Gastrocnemius medialis (tissue), 4 donors: Measurements from ENCODE around the gene TBC1D5.

Experiments used
- POLR2A ChIP-seq, 2 donors: fragments of 450-650 bp; IDR thresholded peaks; one replicate each; pipeline ENCODE4 v1.6.1; 2017; ENCODE audit warnings: antibody characterized with exemption in 2 of 2, mild to moderate bottlenecking in 2 of 2, moderate library complexity in 2 of 2
- TF ChIP-seq, protein P1 (sequence below), 5 experiments: fragments of 450-650 bp in 3 of 5; fragments of 200-600 bp in 2 of 5; sonication (generic) in 2 of 5; IDR thresholded peaks in 4 of 5; conservative IDR thresholded peaks in 1 of 5; 1 replicate in 4 of 5; 2 replicates in 1 of 5; pipeline ENCODE4 v1.5.1; 2016 to 2019; ENCODE audit warnings: antibody characterized with exemption in 5 of 5, mild to moderate bottlenecking in 3 of 5, moderate library complexity in 3 of 5

DNA sequence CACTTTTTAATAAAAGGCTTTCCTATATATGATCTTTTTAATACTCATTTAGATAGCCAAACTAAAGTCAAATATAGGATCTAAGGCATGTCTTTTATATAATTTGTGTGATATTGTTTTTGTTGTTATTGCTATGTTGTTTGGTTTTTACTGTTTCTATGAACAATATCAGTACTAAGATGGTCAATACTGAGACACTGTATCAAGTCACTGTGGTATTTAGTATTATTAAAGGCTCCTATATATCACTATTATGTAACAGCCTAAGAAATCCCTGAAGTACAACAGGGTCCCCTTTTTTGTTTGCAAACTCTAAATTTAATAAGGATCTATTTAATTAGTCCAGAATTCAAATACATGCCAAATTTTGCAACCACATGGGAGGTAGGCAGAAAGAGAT lies 61.9 kb downstream of the TBC1D5 start:
- no peak for TF ChIP-seq POLR2A (IDR thresholded peaks at IDR 0.05)
- TF ChIP-seq, protein P1, sequence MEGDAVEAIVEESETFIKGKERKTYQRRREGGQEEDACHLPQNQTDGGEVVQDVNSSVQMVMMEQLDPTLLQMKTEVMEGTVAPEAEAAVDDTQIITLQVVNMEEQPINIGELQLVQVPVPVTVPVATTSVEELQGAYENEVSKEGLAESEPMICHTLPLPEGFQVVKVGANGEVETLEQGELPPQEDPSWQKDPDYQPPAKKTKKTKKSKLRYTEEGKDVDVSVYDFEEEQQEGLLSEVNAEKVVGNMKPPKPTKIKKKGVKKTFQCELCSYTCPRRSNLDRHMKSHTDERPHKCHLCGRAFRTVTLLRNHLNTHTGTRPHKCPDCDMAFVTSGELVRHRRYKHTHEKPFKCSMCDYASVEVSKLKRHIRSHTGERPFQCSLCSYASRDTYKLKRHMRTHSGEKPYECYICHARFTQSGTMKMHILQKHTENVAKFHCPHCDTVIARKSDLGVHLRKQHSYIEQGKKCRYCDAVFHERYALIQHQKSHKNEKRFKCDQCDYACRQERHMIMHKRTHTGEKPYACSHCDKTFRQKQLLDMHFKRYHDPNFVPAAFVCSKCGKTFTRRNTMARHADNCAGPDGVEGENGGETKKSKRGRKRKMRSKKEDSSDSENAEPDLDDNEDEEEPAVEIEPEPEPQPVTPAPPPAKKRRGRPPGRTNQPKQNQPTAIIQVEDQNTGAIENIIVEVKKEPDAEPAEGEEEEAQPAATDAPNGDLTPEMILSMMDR (IDR thresholded peaks at IDR 0.05 in 4 of 5, conservative IDR thresholded peaks at IDR 0.05 in 1 of 5), result no peak
